GM10248 (cell line): ENCODE results near the gene ARHGEF12.

Experiments used
- CTCF ChIA-PET: fragments of 300-600 bp; sonication (Branson Sonifier 250); formaldehyde crosslinking; extraction: SDS; loops from one replicate; lab custom pipeline; 2021; ENCODE audit warnings: antibody characterized with exemption; lab: Yijun Ruan, JAX
- POLR2A ChIA-PET: fragments of 350-650 bp; sonication (Branson Sonifier 250); formaldehyde crosslinking; extraction: SDS; loops from one replicate; lab custom pipeline; 2020; ENCODE audit warnings: antibody characterized with exemption; lab: Yijun Ruan, JAX
- DNase-seq: peaks from one replicate; pipeline ENCODE4 v3.0.0; 2012; ENCODE audit errors: extremely low spot score
- CTCF ChIP-seq: IDR thresholded peaks from 2 replicates; pipeline ENCODE4 v1.5.1; 2012; ENCODE audit warnings: mild to moderate bottlenecking, low read depth; ENCODE audit errors: extremely low read depth, missing control alignments, control extremely low read depth

ARHGEF12 gene

GRCh38 chr11:120326845-120327281, 9.3 kb upstream of the ARHGEF12 start:
- ChIA-PET CTCF (interaction anchor here (1.1 to 3.2 kb wide), 5 partner anchors 8 to 91 kb away, joined by 3 to 22 read pairs (median 4); partner anchors contain the start of gene ARHGEF12), POLR2A (no interaction called here)
- DNase-seq, result no peak
- TF ChIP-seq CTCF, result no peak

- TF ChIP-seq CTCF, result no peak
- no peak for DNase-seq
- ChIA-PET CTCF (interaction anchor here (1.1 to 3.2 kb wide), 5 partner anchors 8 to 91 kb away, joined by 3 to 22 read pairs (median 4); partner anchors contain the start of gene ARHGEF12), POLR2A (no interaction called here)
These were observed 8.9 kb upstream of the ARHGEF12 start for GRCh38 chr11:120327311-120327710.

GRCh38 chr11:120329556-120329955, 6.7 kb upstream of the ARHGEF12 start:
- ChIA-PET POLR2A (no interaction called here), CTCF (no interaction called here)
- no peak for DNase-seq
- TF ChIP-seq CTCF, result no peak

GRCh38 chr11:120330045-120330444, 6.2 kb upstream of the ARHGEF12 start:
- no peak for TF ChIP-seq CTCF
- DNase-seq, result no peak
- POLR2A ChIA-PET, result no interaction called here
- CTCF ChIA-PET, result no interaction called here

- DNase-seq, result no peak
- ChIA-PET CTCF (interaction anchor here (2.4 kb wide), 1 partner anchor 28 kb away, joined by 10 read pairs; no protein-coding TSS in a partner anchor), POLR2A (no interaction called here)
- TF ChIP-seq CTCF, result no peak
These were observed 4.8 kb upstream of the ARHGEF12 start for GRCh38 chr11:120331301-120331996.

- POLR2A ChIA-PET, result interaction anchor here (0.8 kb wide), 1 partner anchor 226 kb away, joined by 3 read pairs; no protein-coding TSS in a partner anchor
- CTCF ChIA-PET, result interaction anchor here (1.2 to 4.3 kb wide), 5 partner anchors 10 to 104 kb away, joined by 3 to 15 read pairs (median 10); no protein-coding TSS in a partner anchor
These were observed 3.1 kb upstream of the ARHGEF12 start for GRCh38 chr11:120332822-120333716.

More at GRCh38 chr11:120332822-120333716, 3.1 kb upstream of the ARHGEF12 start:
- no peak for DNase-seq
- no peak for TF ChIP-seq CTCF
